Adrenal gland (tissue), 5 donors: ENCODE measurements around the gene BRD8.

Source experiments
- CTCF ChIP-seq, 6 experiments: fragments of 450-650 bp in 4 of 6; fragments of 200-600 bp in 2 of 6; sonication (generic) in 1 of 6; IDR thresholded peaks; 1 replicate in 5 of 6; 2 replicates in 1 of 6; pipeline versions ENCODE4 v1.5.1 to v1.8.0; 2016 to 2021; ENCODE audit warnings: antibody characterized with exemption in 6 of 6, mild to moderate bottlenecking in 2 of 6, moderate library complexity in 1 of 6
- POLR2A ChIP-seq, 2 donors: fragments of 450-650 bp; IDR thresholded peaks; one replicate each; pipeline ENCODE4 v1.6.1; 2017; ENCODE audit warnings: antibody characterized with exemption in 2 of 2, mild to moderate bottlenecking in 2 of 2, moderate library complexity in 1 of 2
- donor health status: DM: no; HTN: no; CAD: no.

GRCh38 chr5:138109463-138110265 lies 68.8 kb downstream of the BRD8 start:
- TF ChIP-seq POLR2A (IDR thresholded peaks at IDR 0.05) (no peak), CTCF (IDR thresholded peaks at IDR 0.05) (no peak)
